Neural cell (in vitro differentiated cells): ENCODE data around the gene LATS2.

Source experiments
- CTCF ChIP-seq: fragments of 450-650 bp; IDR thresholded peaks from 2 replicates; pipeline ENCODE4 v1.5.1; 2014; ENCODE audit warnings: antibody characterized with exemption, mild to moderate bottlenecking, moderate library complexity; ENCODE audit not compliant: poor library complexity, severe bottlenecking
- EZH2 ChIP-seq: fragments of 200-600, 300-800 bp; shearing (Covaris generic), sonication (generic); IDR thresholded peaks from 2 replicates; pipeline ENCODE4 v1.6.1; 2014; ENCODE audit warnings: antibody characterized with exemption, low read length, borderline replicate concordance, mild to moderate bottlenecking; ENCODE audit not compliant: insufficient read depth, poor library complexity, severe bottlenecking
- POLR2AphosphoS5 ChIP-seq: IDR thresholded peaks from 2 replicates; pipeline ENCODE4 v1.6.1; 2012
- RAD21 ChIP-seq: fragments of 450-650 bp; conservative IDR thresholded peaks from 2 replicates; pipeline ENCODE4 v1.6.1; 2014; ENCODE audit warnings: antibody characterized with exemption, mild to moderate bottlenecking, moderate library complexity
- REST ChIP-seq: IDR thresholded peaks from 2 replicates; pipeline ENCODE4 v1.6.1; 2012; ENCODE audit warnings: borderline replicate concordance

- no peak for TF ChIP-seq POLR2AphosphoS5
- TF ChIP-seq EZH2, result no peak
- TF ChIP-seq CTCF, result no peak
- no peak for TF ChIP-seq REST
- no peak for TF ChIP-seq RAD21
Observed at GRCh38 chr13:21055016-21055415, 6.4 kb downstream of the LATS2 start.
